GM21381 (cell line): ENCODE measurements around the gene JMJD7.

Source experiments
- ATAC-seq: cut with Tn5 transposase; IDR thresholded peaks from one replicate; pipeline ENCODE4 v1.9.1; 2021; ENCODE audit warnings: mild to moderate bottlenecking, moderate library complexity; ENCODE audit not compliant: unreplicated experiment

JMJD7 gene

GRCh38 chr15:41839781-41840491 is 12.0 kb downstream of the JMJD7 start:
- ATAC-seq = no peak

DNA sequence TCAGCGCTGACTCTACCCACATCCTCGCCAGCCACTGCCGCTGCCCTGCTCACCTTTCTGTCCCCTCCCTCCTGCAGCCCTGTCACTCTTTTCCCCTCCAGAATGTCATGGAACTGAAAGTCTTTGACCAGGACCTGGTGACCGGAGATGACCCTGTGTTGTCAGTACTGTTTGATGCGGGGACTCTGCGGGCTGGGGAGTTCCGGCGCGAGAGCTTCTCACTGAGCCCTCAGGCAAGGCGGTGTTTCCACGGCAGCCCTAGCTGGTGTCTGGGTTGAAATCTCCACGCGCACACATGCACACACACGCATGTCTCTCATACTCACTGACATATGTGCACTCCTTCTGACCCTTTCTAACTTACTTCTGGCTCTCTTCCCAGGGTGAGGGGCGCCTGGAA is 12.8 kb downstream of the JMJD7 start:
- ATAC-seq = no peak

GRCh38 chr15:41841131-41841530 is 13.2 kb downstream of the JMJD7 start:
- no peak for ATAC-seq

DNA sequence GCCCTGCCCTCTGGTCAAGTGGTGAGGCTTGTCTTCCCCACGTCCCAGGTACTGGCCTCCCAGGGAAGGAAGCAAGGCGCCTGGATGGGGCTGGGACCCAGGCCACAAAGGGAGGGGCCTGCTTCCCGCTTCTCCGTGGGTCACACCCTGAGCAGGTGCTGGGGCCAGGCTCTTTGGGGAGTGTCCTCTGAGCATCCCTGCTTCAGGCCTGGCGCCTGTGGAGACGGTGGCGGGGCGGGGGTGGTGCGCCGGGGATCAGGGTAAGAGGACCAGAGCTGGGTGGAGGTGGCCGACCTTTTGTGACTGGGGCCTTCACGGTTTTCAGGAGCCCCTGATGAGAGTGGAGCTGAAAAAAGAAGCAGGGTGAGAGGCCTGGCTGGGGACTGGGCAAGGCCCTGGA is 14.3 kb downstream of the JMJD7 start:
- no peak for ATAC-seq

GRCh38 chr15:41843571-41843970 is 15.7 kb downstream of the JMJD7 start:
- ATAC-seq = no peak

DNA sequence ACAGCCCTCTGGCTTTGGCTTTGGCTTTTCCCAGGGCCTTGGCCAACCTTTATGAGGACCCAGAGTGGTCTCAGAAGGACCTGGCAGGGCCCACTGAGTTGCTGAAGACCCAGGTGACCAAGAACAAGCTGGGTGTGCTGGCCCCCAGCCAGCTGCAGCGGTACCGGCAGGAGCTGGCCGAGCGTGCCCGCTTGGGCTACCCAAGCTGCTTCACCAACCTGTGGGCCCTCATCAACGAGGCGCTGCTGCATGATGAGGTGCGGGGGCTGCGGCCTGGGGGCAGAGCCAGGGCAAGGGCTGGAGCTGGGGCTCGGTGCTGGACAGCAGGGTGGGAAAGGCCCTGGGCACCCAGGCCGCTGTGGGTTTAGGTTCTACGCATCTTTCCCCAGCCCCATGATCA is 16.9 kb downstream of the JMJD7 start:
- no peak for ATAC-seq

DNA sequence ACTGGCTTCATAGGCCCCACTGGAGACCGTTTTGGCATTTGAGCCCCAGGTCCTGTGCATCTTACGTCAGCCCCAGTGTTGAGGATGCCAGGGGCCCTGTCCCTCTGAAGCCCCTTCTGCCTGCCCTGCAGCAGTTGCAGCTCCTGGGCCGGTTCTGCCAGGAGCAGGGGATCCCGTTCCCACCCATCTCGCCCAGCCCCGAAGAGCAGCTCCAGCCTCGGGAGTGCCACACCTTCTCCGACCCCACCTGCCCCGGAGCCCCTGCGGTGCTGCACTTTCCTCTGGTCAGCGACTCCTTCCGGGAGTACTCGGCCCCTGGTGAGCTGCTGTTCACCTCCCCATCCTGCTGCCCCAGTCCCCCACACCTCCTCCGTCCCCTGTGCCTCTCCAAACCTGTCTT is 19.3 kb downstream of the JMJD7 start:
- no peak for ATAC-seq

GRCh38 chr15:41847981-41848380 is 20.1 kb downstream of the JMJD7 start:
- ATAC-seq = no peak

DNA sequence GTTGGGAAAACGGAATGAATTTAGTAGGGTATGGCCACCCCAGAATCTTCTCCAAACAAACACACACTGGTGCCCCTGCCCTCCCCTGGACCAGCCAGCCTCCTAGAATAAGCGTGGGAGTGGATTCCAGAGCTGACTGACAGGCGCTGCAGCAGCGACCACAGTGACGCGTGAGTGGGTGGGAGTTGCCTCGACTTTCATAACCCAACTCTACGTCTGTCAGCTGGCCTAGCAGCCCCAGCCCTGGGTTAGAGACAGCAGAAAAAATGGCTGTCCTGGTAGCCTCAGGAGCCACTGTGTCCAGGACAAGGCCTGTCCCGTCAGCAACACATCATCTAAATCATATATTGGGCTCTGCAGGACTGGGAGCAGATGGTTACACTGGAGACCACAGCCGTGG is 20.7 kb downstream of the JMJD7 start:
- ATAC-seq = no peak

DNA sequence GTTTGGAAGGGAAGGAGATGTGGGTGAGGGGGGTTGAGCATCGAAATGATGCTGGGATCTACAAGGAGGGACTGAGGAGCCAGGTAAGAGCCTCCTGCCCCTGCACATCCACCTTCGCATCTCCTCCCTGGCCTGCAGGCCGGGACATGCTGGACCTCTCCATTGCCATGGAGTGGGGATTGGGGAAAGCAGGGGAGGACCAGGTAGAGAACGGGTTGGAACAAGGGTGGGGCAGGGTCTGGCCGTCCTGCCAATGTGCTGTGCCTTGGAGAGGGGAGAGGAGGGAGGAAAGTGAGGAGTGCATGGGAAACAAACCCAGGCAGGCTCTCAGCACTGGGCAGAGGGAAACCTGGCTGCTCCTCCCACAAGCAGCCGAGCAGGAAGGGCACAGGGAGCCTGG is 21.3 kb downstream of the JMJD7 start:
- ATAC-seq = no peak

DNA sequence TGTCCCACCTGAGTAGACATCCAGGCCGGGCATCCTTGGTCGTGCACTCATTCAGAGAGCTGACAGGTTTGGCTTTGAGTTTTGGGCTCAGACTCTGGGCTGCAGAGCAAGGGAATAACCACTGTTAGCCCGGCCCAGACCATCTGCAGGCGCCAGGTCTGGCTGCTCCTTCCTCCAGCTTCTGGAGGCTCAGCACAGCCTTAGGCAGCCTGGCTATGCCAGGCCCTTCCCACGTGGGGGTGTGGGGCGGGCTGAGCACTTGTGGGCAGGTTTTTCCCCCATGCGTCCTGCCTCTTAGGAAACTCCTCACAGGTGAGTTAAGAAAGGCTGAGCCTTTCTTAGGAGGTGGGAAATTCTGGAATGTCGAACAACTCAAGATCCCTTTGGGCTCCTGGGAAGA is 22.0 kb downstream of the JMJD7 start:
- no peak for ATAC-seq

GRCh38 chr15:41850482-41851166 is 22.7 kb downstream of the JMJD7 start:
- no peak for ATAC-seq

- ATAC-seq = no peak
These were observed 23.3 kb downstream of the JMJD7 start for GRCh38 chr15:41851167-41851523.

- ATAC-seq = no peak
These were observed 24.0 kb downstream of the JMJD7 start for GRCh38 chr15:41851755-41852370.

DNA sequence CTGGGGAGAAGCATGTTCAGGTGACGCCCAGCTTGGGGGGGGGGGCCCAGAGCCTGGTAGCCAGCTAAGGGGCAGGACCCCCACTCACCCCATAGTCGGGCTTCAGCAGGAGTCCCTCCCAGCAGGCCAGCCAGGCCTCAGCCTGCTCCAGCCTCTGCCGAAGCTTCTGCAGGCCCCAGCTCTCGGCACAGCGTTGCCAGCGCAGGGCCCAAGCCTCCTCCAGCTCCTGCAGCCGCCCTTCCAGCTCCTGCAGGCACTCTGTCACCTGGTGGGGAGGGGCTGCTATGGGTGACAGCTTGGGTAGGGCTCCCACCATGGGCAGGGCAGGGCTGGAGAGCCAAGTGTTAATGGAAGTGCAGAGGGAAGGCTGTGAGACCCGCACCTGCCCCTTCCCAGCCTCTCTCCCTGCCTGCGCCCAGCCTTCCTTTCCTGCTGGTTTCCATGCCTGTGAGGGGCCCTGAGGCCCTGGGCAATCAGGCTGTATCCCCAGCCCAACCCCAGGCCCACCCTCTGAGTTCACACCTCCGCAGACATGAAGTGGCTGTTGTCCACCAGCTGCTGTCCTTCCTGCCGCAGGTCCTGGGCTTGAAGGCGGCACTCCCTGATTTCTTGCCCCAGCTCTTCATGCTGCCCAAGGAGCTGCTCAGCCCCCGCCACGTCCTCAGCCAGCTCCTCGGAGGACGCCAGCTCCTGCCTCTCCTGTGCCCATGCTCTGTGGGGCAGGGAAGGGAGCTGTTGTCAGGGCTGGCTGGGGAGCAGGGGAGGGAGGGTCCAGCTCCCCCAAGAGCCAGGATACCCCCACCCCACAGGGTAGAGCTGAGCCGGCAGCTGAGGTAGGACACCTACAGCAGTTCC is 25.1 kb downstream of the JMJD7 start:
- ATAC-seq = no peak

- no peak for ATAC-seq
These were observed 25.9 kb downstream of the JMJD7 start for GRCh38 chr15:41853831-41854230.

GRCh38 chr15:41854443-41854842 is 26.6 kb downstream of the JMJD7 start:
- no peak for ATAC-seq

GRCh38 chr15:41855261-41855961 is 27.5 kb downstream of the JMJD7 start:
- ATAC-seq = no peak

DNA sequence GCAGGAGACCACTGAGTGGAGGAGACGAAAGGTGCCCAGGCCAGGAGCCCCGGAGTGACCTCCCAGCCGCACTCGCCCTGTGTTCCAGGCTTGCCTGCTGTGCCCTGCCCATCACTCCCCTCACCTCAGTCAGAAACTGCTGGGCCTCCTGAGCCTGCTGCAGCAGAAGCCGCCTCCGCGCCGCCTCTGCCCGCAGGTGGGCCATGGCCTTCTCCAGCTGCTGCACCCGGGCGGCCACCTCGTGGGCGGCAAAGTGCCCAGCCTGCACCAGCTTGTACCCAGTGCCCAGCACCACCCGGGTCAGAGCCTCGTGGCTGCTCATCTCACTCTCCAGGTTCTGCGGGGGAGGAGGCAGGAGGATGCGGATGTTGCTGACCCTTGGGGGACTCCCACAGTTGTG is 28.4 kb downstream of the JMJD7 start:
- ATAC-seq = no peak

DNA sequence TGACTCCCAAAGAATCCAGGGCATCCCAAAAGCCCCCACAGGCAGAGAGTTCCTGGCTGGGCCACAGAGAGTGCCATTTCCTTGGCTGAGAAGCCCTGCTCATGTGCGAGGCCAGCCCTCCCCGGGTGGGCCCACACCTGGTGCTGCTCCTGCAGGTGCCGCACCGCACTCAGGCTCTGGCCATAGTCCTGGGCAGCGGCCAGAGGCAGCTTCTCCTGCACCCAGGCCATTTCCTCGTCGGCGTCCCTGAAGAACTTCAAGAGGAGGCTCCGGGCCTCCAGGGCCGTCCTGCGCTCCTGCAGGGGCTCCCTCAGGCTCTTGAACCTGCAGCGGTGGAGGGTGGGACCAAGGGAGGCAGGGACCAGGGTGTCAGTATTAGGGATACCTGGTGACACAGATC is 28.8 kb downstream of the JMJD7 start:
- ATAC-seq = no peak

DNA sequence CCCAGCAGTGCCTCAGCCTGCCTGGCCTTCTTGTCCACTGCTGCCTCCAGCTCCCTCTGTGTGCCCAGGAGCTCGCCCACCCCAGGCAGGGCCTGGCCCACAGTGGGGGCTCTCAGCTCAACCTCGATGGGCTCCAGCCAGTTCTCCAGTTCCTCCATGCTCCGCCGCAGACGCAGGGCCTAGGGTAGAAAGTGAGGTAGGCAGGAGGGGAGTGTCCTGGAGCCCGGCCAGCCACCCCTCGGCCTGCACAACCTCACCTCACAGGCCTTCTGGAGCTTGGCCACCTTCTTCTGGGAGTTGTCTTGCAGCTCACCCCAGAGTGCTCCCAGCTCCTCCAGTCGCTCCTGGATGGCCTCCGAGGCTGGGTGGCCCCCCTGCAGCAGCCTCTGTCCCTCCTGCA is 29.4 kb downstream of the JMJD7 start:
- no peak for ATAC-seq
